ENCODE measurements around the gene KIAA1217. TPM values are rescaled to one million over a fixed set of nuclear protein-coding genes. Genes with fewer than 3 reads are reported as not detected.

Gene KIAA1217
- total RNA-seq, 1 experiment from 2014 or later, result 18.6 TPM

DNA sequence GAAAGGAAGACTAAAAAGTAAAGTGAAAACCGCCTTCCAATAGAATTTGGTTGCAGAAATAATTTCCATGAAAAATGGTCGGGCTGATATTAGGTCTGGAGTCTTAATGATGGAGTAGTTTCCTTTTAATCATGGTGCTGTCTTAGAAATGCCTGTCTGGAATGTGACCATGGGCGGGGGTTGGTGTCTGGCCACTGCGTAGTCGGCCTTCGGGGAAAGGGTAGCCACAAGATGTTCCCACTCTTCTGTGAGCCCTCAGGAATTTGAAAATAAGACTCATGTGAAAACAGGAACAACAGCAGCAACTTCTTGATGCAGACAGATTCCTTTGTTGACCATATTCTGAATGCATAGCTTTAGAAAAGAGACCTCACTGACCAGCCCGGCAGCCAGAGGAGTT is 176.8 kb downstream of the KIAA1217 start:
- Histone ChIP-seq H2AK5ac (ENCODE audit: insufficient read length, low read length) (no peak overlapping the region), H3K9ac (ENCODE audit: extremely low read depth, insufficient read length, low read length) (no peak overlapping the region), H3K27me3 (ENCODE audit: insufficient read depth, low read length) (no peaks in the 10 kb centered on the region), H3K18ac (ENCODE audit: insufficient read length, low read depth, low read length) (no peak overlapping the region), H3K23me2 (ENCODE audit: insufficient read length, low read depth, low read length, poor library complexity, severe bottlenecking) (no peaks in the 10 kb centered on the region), H3T11ph (ENCODE audit: low read length) (no peak overlapping the region), H3K4me1 (ENCODE audit: insufficient read depth, low read length) (peaks cover 3% of the 10 kb centered on the region; the same call in 1 of the 2 replicates), H3K79me2 (ENCODE audit: insufficient read depth, low read length) (no peaks in the 10 kb centered on the region), H2BK12ac (ENCODE audit: insufficient read length, low read depth, low read length) (no peak overlapping the region), H4K5ac (ENCODE audit: insufficient read length, low read depth, low read length) (no peak overlapping the region), H2AFZ (ENCODE audit: low read length) (no peak overlapping the region), H2BK120ac (ENCODE audit: low read depth, low read length, poor library complexity, severe bottlenecking) (no peak overlapping the region), H3K14ac (ENCODE audit: insufficient read depth, low read length) (no peak overlapping the region), H3K23ac (ENCODE audit: insufficient read length, low read depth, low read length) (no peak overlapping the region), H3K79me1 (ENCODE audit: insufficient read depth, low read depth, low read length, poor library complexity, severe bottlenecking) (no peaks in the 10 kb centered on the region), H4K91ac (ENCODE audit: insufficient read length, low read depth, low read length) (no peak overlapping the region), H4K8ac (replicated peaks; ENCODE audit: insufficient read length, low read depth, low read length) (no peak overlapping the region), H3K27ac (ENCODE audit: insufficient read length, low read depth, low read length) (no peak overlapping the region), H4K20me1 (ENCODE audit: control insufficient read depth, insufficient read depth, insufficient read length) (no peaks in the 10 kb centered on the region), H3K4ac (ENCODE audit: low read depth, low read length) (no peak overlapping the region), H2BK20ac (ENCODE audit: low read depth, low read length, poor library complexity, severe bottlenecking) (no peak overlapping the region), H2BK15ac (ENCODE audit: low read depth, low read length) (no peak overlapping the region), H3K56ac (ENCODE audit: insufficient read length, low read depth, low read length) (no peak overlapping the region), H3K4me2 (ENCODE audit: insufficient read depth, insufficient read length, low read length) (no peak overlapping the region), H3K9me3 (ENCODE audit: control insufficient read depth, low read depth, low read length) (no peaks in the 10 kb centered on the region), H2BK5ac (ENCODE audit: insufficient read length, low read length) (no peak overlapping the region)
- H3K4me3 Mint-ChIP-seq, result no peak overlapping the region
- H3K36me3 Mint-ChIP-seq (ENCODE audit: insufficient read depth in 1 of 3, low read depth in 3 of 3), result peaks cover 0 to 6% (median 4%) of the 10 kb centered on the region in 3 experiments; a peak in 4 of 7 replicates
- H3K27ac Mint-ChIP-seq, result peak overlapping the region; percentile 58 to 67 (median 65); a peak in 2 of 7 replicates
- WGBS (ENCODE audit: extremely low coverage, insufficient read length, low lambda C conversion rate), result no CpG with 5 or more reads among the region's 7 CpGs
- H3K9me3 Mint-ChIP-seq, result peaks cover 0 to 2% of the 10 kb centered on the region in 2 experiments; a peak in 3 of 5 replicates
- peaks cover 24 to 39% of the 10 kb centered on the region in 2 experiments for H3K4me1 Mint-ChIP-seq
- no peak for DNase-seq
- H3K27me3 Mint-ChIP-seq (ENCODE audit: low read depth), result no peaks in the 10 kb centered on the region
- TF ChIP-seq, protein P1, sequence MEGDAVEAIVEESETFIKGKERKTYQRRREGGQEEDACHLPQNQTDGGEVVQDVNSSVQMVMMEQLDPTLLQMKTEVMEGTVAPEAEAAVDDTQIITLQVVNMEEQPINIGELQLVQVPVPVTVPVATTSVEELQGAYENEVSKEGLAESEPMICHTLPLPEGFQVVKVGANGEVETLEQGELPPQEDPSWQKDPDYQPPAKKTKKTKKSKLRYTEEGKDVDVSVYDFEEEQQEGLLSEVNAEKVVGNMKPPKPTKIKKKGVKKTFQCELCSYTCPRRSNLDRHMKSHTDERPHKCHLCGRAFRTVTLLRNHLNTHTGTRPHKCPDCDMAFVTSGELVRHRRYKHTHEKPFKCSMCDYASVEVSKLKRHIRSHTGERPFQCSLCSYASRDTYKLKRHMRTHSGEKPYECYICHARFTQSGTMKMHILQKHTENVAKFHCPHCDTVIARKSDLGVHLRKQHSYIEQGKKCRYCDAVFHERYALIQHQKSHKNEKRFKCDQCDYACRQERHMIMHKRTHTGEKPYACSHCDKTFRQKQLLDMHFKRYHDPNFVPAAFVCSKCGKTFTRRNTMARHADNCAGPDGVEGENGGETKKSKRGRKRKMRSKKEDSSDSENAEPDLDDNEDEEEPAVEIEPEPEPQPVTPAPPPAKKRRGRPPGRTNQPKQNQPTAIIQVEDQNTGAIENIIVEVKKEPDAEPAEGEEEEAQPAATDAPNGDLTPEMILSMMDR (conservative IDR thresholded peaks at IDR 0.05), result no peak

Measured in H9 (cell line).